Measurements from ENCODE around the gene PARP2.

Gene PARP2

DNA sequence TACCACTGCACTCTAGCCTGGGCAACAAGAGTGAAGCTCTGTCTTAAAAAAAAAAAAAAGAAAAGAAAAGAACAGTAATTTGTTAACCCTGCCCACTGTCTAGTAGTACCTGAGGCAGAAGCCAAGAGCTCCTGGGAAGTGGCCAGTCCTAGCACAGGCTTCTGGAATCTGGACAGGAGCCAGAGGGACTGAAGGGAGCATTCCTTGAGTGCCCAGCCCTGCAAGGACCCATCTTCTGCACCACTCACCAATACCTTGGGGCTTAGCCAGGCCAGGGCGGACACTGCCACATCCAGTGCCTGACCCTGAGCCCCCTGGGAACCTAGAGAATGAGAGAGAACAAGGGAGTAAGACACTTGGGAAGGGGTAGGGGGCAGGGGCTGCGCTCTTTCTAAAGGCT, 33.7 kb downstream of the PARP2 start:
- TF ChIP-seq EZH2 (IDR thresholded peaks at IDR 0.05; ENCODE audit: borderline replicate concordance, low read depth, low read length, severe bottlenecking): no peak
- Histone ChIP-seq H3K36me3 (ENCODE audit: insufficient read depth, low read length) (peaks cover 91% of the 10 kb centered on the region), H3K4me3 (ENCODE audit: low read depth in 1 of 2, low read length in 2 of 2) (no peak overlapping the region), H3K9ac (ENCODE audit: low read depth, low read length) (no peak overlapping the region), H3K4me2 (ENCODE audit: insufficient read depth, low read length) (no peak overlapping the region), H3K9me3 (ENCODE audit: insufficient read depth, low read length, severe bottlenecking) (no peaks in the 10 kb centered on the region), H4K20me1 (ENCODE audit: insufficient read depth, low read length) (no peaks in the 10 kb centered on the region), H3K27ac (ENCODE audit: low read length) (no peak overlapping the region), H3K4me1 (ENCODE audit: insufficient read depth, low read length) (no peaks in the 10 kb centered on the region), H3K27me3 (ENCODE audit: insufficient read depth, low read length, poor library complexity) (no peaks in the 10 kb centered on the region), H3K79me2 (ENCODE audit: insufficient read depth, low read length) (no peaks in the 10 kb centered on the region), H2AFZ (ENCODE audit: low read depth, low read length) (no peak overlapping the region)
- ATAC-seq (ENCODE audit: insufficient read depth, low read depth) (no peak), DNase-seq (no peak)

GRCh38 chr14:20379743-20380142, 36.3 kb downstream of the PARP2 start:
- Histone ChIP-seq H3K27ac (ENCODE audit: low read length) (no peak overlapping the region), H3K79me2 (ENCODE audit: insufficient read depth, low read length) (no peaks in the 10 kb centered on the region), H3K27me3 (ENCODE audit: insufficient read depth, low read length, poor library complexity) (no peaks in the 10 kb centered on the region), H3K9me3 (ENCODE audit: insufficient read depth, low read length, severe bottlenecking) (no peaks in the 10 kb centered on the region), H4K20me1 (ENCODE audit: insufficient read depth, low read length) (no peaks in the 10 kb centered on the region), H3K4me3 (ENCODE audit: low read depth in 1 of 2, low read length in 2 of 2) (no peak overlapping the region), H2AFZ (ENCODE audit: low read depth, low read length) (no peak overlapping the region), H3K36me3 (ENCODE audit: insufficient read depth, low read length) (peaks cover 90% of the 10 kb centered on the region), H3K4me1 (ENCODE audit: insufficient read depth, low read length) (no peaks in the 10 kb centered on the region), H3K4me2 (ENCODE audit: insufficient read depth, low read length) (no peak overlapping the region), H3K9ac (ENCODE audit: low read depth, low read length) (no peak overlapping the region)
- DNase-seq: no peak
- no peak for TF ChIP-seq CTCF (IDR thresholded peaks at IDR 0.05; ENCODE audit: borderline replicate concordance, extremely low read depth, low read length, poor library complexity, severe bottlenecking)
- TF ChIP-seq EZH2 (IDR thresholded peaks at IDR 0.05; ENCODE audit: borderline replicate concordance, low read depth, low read length, severe bottlenecking): no peak
- ATAC-seq (ENCODE audit: insufficient read depth, low read depth): no peak

DNA sequence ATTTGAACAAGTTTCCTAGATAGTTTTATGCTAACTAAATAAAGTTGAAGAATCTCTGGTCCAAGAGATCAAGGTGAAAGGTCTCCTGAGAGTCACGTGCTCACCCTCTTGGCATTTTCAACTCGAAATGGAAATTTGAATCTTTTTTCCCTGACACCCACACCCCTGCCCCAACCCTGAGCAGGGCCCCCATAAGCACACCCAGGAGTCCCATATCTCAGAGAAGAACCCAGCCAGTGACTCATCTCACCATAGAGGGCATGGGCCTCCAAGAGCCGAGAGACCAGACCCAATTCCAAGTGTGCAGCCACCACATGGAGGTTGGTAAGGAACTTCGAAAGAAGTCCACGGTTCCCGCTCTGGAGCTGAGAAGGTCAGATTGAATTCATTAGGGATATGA, 37.2 kb downstream of the PARP2 start:
- H3K9ac ChIP-seq (ENCODE audit: low read depth, low read length): no peak overlapping the region
- ATAC-seq (ENCODE audit: insufficient read depth, low read depth) (no peak), DNase-seq (no peak)
- TF ChIP-seq EZH2 (IDR thresholded peaks at IDR 0.05; ENCODE audit: borderline replicate concordance, low read depth, low read length, severe bottlenecking) (no peak), CTCF (IDR thresholded peaks at IDR 0.05; ENCODE audit: borderline replicate concordance, extremely low read depth, low read length, poor library complexity, severe bottlenecking) (no peak)
- no peak overlapping the region for H3K27ac ChIP-seq (ENCODE audit: low read length)
- peaks cover 91% of the 10 kb centered on the region for H3K36me3 ChIP-seq (ENCODE audit: insufficient read depth, low read length)
- H4K20me1 ChIP-seq (ENCODE audit: insufficient read depth, low read length): no peaks in the 10 kb centered on the region
- no peaks in the 10 kb centered on the region for H3K27me3 ChIP-seq (ENCODE audit: insufficient read depth, low read length, poor library complexity)
- H3K4me3 ChIP-seq (ENCODE audit: low read depth in 1 of 2, low read length in 2 of 2): no peak overlapping the region
- no peak overlapping the region for H3K4me2 ChIP-seq (ENCODE audit: insufficient read depth, low read length)
- no peaks in the 10 kb centered on the region for H3K9me3 ChIP-seq (ENCODE audit: insufficient read depth, low read length, severe bottlenecking)
- H3K4me1 ChIP-seq (ENCODE audit: insufficient read depth, low read length): no peaks in the 10 kb centered on the region
- H3K79me2 ChIP-seq (ENCODE audit: insufficient read depth, low read length): no peaks in the 10 kb centered on the region
- H2AFZ ChIP-seq (ENCODE audit: low read depth, low read length): no peak overlapping the region

DNA sequence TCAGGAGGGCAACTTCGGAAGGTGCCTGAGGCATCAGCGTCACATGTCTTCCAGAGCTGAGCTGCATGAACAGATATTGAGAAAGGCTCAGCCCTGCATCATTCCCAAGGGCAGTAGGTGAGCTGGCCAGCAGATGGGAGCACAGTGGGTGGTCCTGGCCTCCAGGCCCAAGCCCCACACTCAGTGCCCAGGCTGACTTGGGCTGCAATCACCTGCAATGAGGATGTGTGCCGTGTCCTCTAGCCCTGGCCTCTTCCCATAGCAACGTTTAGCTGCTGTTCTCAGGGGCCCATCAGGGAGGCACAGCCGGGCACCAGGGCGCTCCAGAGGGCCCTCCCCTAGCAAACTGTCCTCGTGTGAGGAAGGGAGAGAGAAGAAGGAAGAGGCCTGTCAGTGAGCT, 37.9 kb downstream of the PARP2 start:
- ATAC-seq (ENCODE audit: insufficient read depth, low read depth) (no peak), DNase-seq (no peak)
- no peaks in the 10 kb centered on the region for H4K20me1 ChIP-seq (ENCODE audit: insufficient read depth, low read length)
- no peak for TF ChIP-seq CTCF (IDR thresholded peaks at IDR 0.05; ENCODE audit: borderline replicate concordance, extremely low read depth, low read length, poor library complexity, severe bottlenecking)
- no peak for TF ChIP-seq EZH2 (IDR thresholded peaks at IDR 0.05; ENCODE audit: borderline replicate concordance, low read depth, low read length, severe bottlenecking)
- H3K4me3 ChIP-seq (ENCODE audit: low read depth in 1 of 2, low read length in 2 of 2): no peak overlapping the region
- no peaks in the 10 kb centered on the region for H3K4me1 ChIP-seq (ENCODE audit: insufficient read depth, low read length)
- no peak overlapping the region for H3K4me2 ChIP-seq (ENCODE audit: insufficient read depth, low read length)
- H2AFZ ChIP-seq (ENCODE audit: low read depth, low read length): no peak overlapping the region
- H3K27ac ChIP-seq (ENCODE audit: low read length): no peak overlapping the region
- no peak overlapping the region for H3K9ac ChIP-seq (ENCODE audit: low read depth, low read length)
- no peaks in the 10 kb centered on the region for H3K27me3 ChIP-seq (ENCODE audit: insufficient read depth, low read length, poor library complexity)
- no peaks in the 10 kb centered on the region for H3K9me3 ChIP-seq (ENCODE audit: insufficient read depth, low read length, severe bottlenecking)
- peaks cover 91% of the 10 kb centered on the region for H3K36me3 ChIP-seq (ENCODE audit: insufficient read depth, low read length)
- H3K79me2 ChIP-seq (ENCODE audit: insufficient read depth, low read length): no peaks in the 10 kb centered on the region
